Effector memory CD8-positive, alpha-beta T cell (primary cell): ENCODE measurements around the gene MAP7.
A peak's percentile ranks its signal among the peaks of the same experiment; 100 is the strongest.
"Not testable (repeated sequence)": the region's sequence is repeated elsewhere in the genome, so short reads cannot be mapped to it uniquely, and the experiment has no call there.

Experiments
- ATAC-seq: fragments of 150-1000 bp; cut with Tn5 transposase; replicated peaks from 2 replicates; pipeline ENCODE4 v1.10.0; 2021; ENCODE audit warnings: mild to moderate bottlenecking, moderate library complexity
- DNase-seq, 3 experiments: peaks; one replicate each; pipeline ENCODE4 v3.0.0; 2021
- H3K27ac Mint-ChIP-seq, 2 donors: one replicate each; pipeline ENCODE4 v1.8.0; 2022; ENCODE audit warnings: mild to moderate bottlenecking in 2 of 2, mixed read lengths in 2 of 2, moderate library complexity in 2 of 2
- H3K27me3 Mint-ChIP-seq, 2 donors: one replicate each; pipeline ENCODE4 v1.8.0; 2022; ENCODE audit warnings: mixed read lengths in 2 of 2
- H3K36me3 Mint-ChIP-seq: one replicate; pipeline ENCODE4 v1.8.0; 2022; ENCODE audit warnings: mild to moderate bottlenecking, moderate library complexity, mixed read lengths; ENCODE audit not compliant: insufficient read depth
- H3K4me1 Mint-ChIP-seq, 2 donors: one replicate each; pipeline ENCODE4 v1.8.0; 2022; ENCODE audit warnings: low read depth in 2 of 2, mixed read lengths in 2 of 2
- H3K4me3 Mint-ChIP-seq, 2 donors: one replicate each; pipeline ENCODE4 v1.8.0; 2022; ENCODE audit warnings: mild to moderate bottlenecking in 2 of 2, mixed read lengths in 2 of 2, moderate library complexity in 2 of 2
- H3K9me3 Mint-ChIP-seq, 2 donors: one replicate each; pipeline ENCODE4 v1.8.0; 2022; ENCODE audit warnings: mixed read lengths in 2 of 2

The MAP7 gene

GRCh38 chr6:136323431-136324112 is 226.7 kb downstream of the MAP7 start:
- H3K9me3 Mint-ChIP-seq = no peaks in the 10 kb centered on the region
- H3K4me3 Mint-ChIP-seq = no peak overlapping the region
- peaks cover 3% of the 10 kb centered on the region for H3K36me3 Mint-ChIP-seq
- ATAC-seq = no peak
- no peaks in the 10 kb centered on the region for H3K4me1 Mint-ChIP-seq
- DNase-seq = no peak
- no peak overlapping the region for H3K27ac Mint-ChIP-seq
- H3K27me3 Mint-ChIP-seq = no peaks in the 10 kb centered on the region

GRCh38 chr6:136319732-136320131 is 230.5 kb downstream of the MAP7 start:
- no peak overlapping the region for H3K4me3 Mint-ChIP-seq
- DNase-seq = no peak

GRCh38 chr6:136318676-136319075 is 231.5 kb downstream of the MAP7 start:
- ATAC-seq = no peak
- Mint-ChIP-seq H3K36me3 (no peaks in the 10 kb centered on the region), H3K27me3 (no peaks in the 10 kb centered on the region), H3K9me3 (no peaks in the 10 kb centered on the region), H3K27ac (no peak overlapping the region), H3K4me1 (no peaks in the 10 kb centered on the region), H3K4me3 (no peak overlapping the region)
- DNase-seq = no peak

More at GRCh38 chr6:136319732-136320131, 230.5 kb downstream of the MAP7 start:
- H3K9me3 Mint-ChIP-seq = no peaks in the 10 kb centered on the region
- no peak for ATAC-seq
- peaks cover 3% of the 10 kb centered on the region for H3K36me3 Mint-ChIP-seq
- H3K27me3 Mint-ChIP-seq = no peaks in the 10 kb centered on the region
- no peaks in the 10 kb centered on the region for H3K4me1 Mint-ChIP-seq
- no peak overlapping the region for H3K27ac Mint-ChIP-seq

- Mint-ChIP-seq H3K27me3 (no peaks in the 10 kb centered on the region), H3K4me1 (no peaks in the 10 kb centered on the region), H3K36me3 (peaks cover under 1% of the 10 kb centered on the region), H3K4me3 (no peak overlapping the region), H3K27ac (no peak overlapping the region), H3K9me3 (no peaks in the 10 kb centered on the region)
- ATAC-seq = no peak
- no peak for DNase-seq
Measured at GRCh38 chr6:136317971-136318370, 232.3 kb downstream of the MAP7 start.

- Mint-ChIP-seq H3K4me3 (no peak overlapping the region), H3K27me3 (no peaks in the 10 kb centered on the region), H3K27ac (no peak overlapping the region), H3K36me3 (peaks cover 3% of the 10 kb centered on the region), H3K9me3 (no peaks in the 10 kb centered on the region), H3K4me1 (no peaks in the 10 kb centered on the region)
- peak; percentile 98 for ATAC-seq
- DNase-seq = peak; percentile 60 to 64 (median 61)
Measured at GRCh38 chr6:136317021-136317694, 233.1 kb downstream of the MAP7 start.

- H3K27ac Mint-ChIP-seq = no peak overlapping the region
- H3K27me3 Mint-ChIP-seq = no peaks in the 10 kb centered on the region
- ATAC-seq (no peak), DNase-seq (no peak)
- peaks cover 3% of the 10 kb centered on the region for H3K36me3 Mint-ChIP-seq
- H3K4me3 Mint-ChIP-seq = no peak overlapping the region
- H3K4me1 Mint-ChIP-seq = no peaks in the 10 kb centered on the region
- H3K9me3 Mint-ChIP-seq = no peaks in the 10 kb centered on the region
Measured at GRCh38 chr6:136315594-136315993, 234.6 kb downstream of the MAP7 start.

GRCh38 chr6:136312975-136313374 is 237.2 kb downstream of the MAP7 start:
- DNase-seq = no peak
- Mint-ChIP-seq H3K27ac (no peak overlapping the region), H3K36me3 (peaks cover 3% of the 10 kb centered on the region), H3K4me3 (no peak overlapping the region), H3K4me1 (no peaks in the 10 kb centered on the region), H3K27me3 (no peaks in the 10 kb centered on the region), H3K9me3 (no peaks in the 10 kb centered on the region)
- ATAC-seq = no peak

GRCh38 chr6:136309729-136310311 is 240.4 kb downstream of the MAP7 start:
- ATAC-seq = no peak
- Mint-ChIP-seq H3K4me1 (no peaks in the 10 kb centered on the region), H3K27me3 (no peaks in the 10 kb centered on the region), H3K27ac (no peak overlapping the region), H3K9me3 (no peaks in the 10 kb centered on the region), H3K4me3 (no peak overlapping the region), H3K36me3 (peaks cover 3% of the 10 kb centered on the region)
- DNase-seq = no peak

GRCh38 chr6:136309171-136309570 is 241.1 kb downstream of the MAP7 start:
- no peak for DNase-seq
- Mint-ChIP-seq H3K27ac (no peak overlapping the region), H3K9me3 (no peaks in the 10 kb centered on the region)

GRCh38 chr6:136308469-136308868 is 241.8 kb downstream of the MAP7 start:
- not testable (repeated sequence) for H3K4me3 Mint-ChIP-seq, H3K27me3 Mint-ChIP-seq, H3K4me1 Mint-ChIP-seq, H3K27ac Mint-ChIP-seq, H3K9me3 Mint-ChIP-seq, ATAC-seq, DNase-seq, H3K36me3 Mint-ChIP-seq

More at GRCh38 chr6:136309171-136309570, 241.1 kb downstream of the MAP7 start:
- Mint-ChIP-seq H3K4me1 (no peaks in the 10 kb centered on the region), H3K4me3 (no peak overlapping the region), H3K36me3 (peaks cover 3% of the 10 kb centered on the region), H3K27me3 (no peaks in the 10 kb centered on the region)
- ATAC-seq = no peak

GRCh38 chr6:136307351-136307750 is 242.9 kb downstream of the MAP7 start:
- Mint-ChIP-seq H3K27ac (no peak overlapping the region), H3K27me3 (no peaks in the 10 kb centered on the region)
- no peak for ATAC-seq

GRCh38 chr6:136306466-136306865 is 243.8 kb downstream of the MAP7 start:
- Mint-ChIP-seq H3K4me3 (no peak overlapping the region), H3K36me3 (no peaks in the 10 kb centered on the region), H3K9me3 (no peaks in the 10 kb centered on the region), H3K4me1 (no peaks in the 10 kb centered on the region), H3K27me3 (no peaks in the 10 kb centered on the region), H3K27ac (no peak overlapping the region)
- no peak for ATAC-seq
- DNase-seq = no peak

More at GRCh38 chr6:136307351-136307750, 242.9 kb downstream of the MAP7 start:
- DNase-seq = no peak
- Mint-ChIP-seq H3K9me3 (no peaks in the 10 kb centered on the region), H3K4me3 (no peak overlapping the region), H3K4me1 (no peaks in the 10 kb centered on the region), H3K36me3 (no peaks in the 10 kb centered on the region)

- Mint-ChIP-seq H3K4me3 (no peak overlapping the region), H3K9me3 (no peaks in the 10 kb centered on the region), H3K4me1 (no peaks in the 10 kb centered on the region), H3K27ac (no peak overlapping the region), H3K36me3 (no peaks in the 10 kb centered on the region), H3K27me3 (no peaks in the 10 kb centered on the region)
- ATAC-seq (no peak), DNase-seq (no peak)
Measured at GRCh38 chr6:136304410-136304809, 245.8 kb downstream of the MAP7 start.

- DNase-seq = no peak
- no peaks in the 10 kb centered on the region for H3K36me3 Mint-ChIP-seq
- H3K9me3 Mint-ChIP-seq = no peaks in the 10 kb centered on the region
Measured at GRCh38 chr6:136303516-136303915, 246.7 kb downstream of the MAP7 start.

More at GRCh38 chr6:136303516-136303915, 246.7 kb downstream of the MAP7 start:
- Mint-ChIP-seq H3K4me1 (no peaks in the 10 kb centered on the region), H3K27ac (no peak overlapping the region), H3K27me3 (no peaks in the 10 kb centered on the region), H3K4me3 (no peak overlapping the region)
- no peak for ATAC-seq
